Cortex of kidney (tissue), 1 donor: Measurements from ENCODE around the gene USP30.
"Not testable (repeated sequence)": the region's sequence is repeated elsewhere in the genome, so short reads cannot be mapped to it uniquely, and the experiment has no call there.

Experiments used
- DNase-seq: peaks from one replicate; lab custom pipeline; 2025; lab: John Stamatoyannopoulos, UW

USP30 gene

GRCh38 chr12:109052414-109053323 lies at the start of gene USP30:
Gene USP30 (plus strand): TSS chr12:109052576. CDS start chr12:109052679, 103 bp downstream.
- no peak for DNase-seq

GRCh38 chr12:109004017-109004416 lies 48.4 kb upstream of the USP30 start:
- no peak for DNase-seq

- no peak for DNase-seq
Observed at GRCh38 chr12:109009766-109010165, 42.6 kb upstream of the USP30 start.

- DNase-seq, result no peak
Observed at GRCh38 chr12:109010259-109010658, 42.1 kb upstream of the USP30 start.

GRCh38 chr12:109014984-109015765 lies 37.2 kb upstream of the USP30 start:
- DNase-seq, result no peak

GRCh38 chr12:109016016-109016415 lies 36.4 kb upstream of the USP30 start:
- no peak for DNase-seq

- no peak for DNase-seq
Observed at GRCh38 chr12:109016978-109017377, 35.4 kb upstream of the USP30 start.

- DNase-seq, result no peak
Observed at GRCh38 chr12:109018296-109018695, 34.1 kb upstream of the USP30 start.

- no peak for DNase-seq
Observed at GRCh38 chr12:109020146-109020795, 32.1 kb upstream of the USP30 start.

- no peak for DNase-seq
Observed at GRCh38 chr12:109020796-109021380, 31.5 kb upstream of the USP30 start, which contains the start of gene SVOP. Gene SVOP (minus strand): TSS chr12:109021068. CDS start chr12:109020868, 200 bp downstream.

GRCh38 chr12:109027767-109028166 lies 24.6 kb upstream of the USP30 start:
- no peak for DNase-seq

GRCh38 chr12:109028624-109029023 lies 23.8 kb upstream of the USP30 start:
- not testable (repeated sequence) for DNase-seq

- DNase-seq, result no peak
Observed at GRCh38 chr12:109029411-109029810, 23.0 kb upstream of the USP30 start.

- DNase-seq, result no peak
Observed at GRCh38 chr12:109033239-109034196, 18.9 kb upstream of the USP30 start.

- no peak for DNase-seq
Observed at GRCh38 chr12:109036975-109037374, 15.4 kb upstream of the USP30 start.

GRCh38 chr12:109044241-109044640 lies 8.1 kb upstream of the USP30 start:
- DNase-seq, result no peak

- no peak for DNase-seq
Observed at GRCh38 chr12:109047081-109047805, 5.1 kb upstream of the USP30 start.

GRCh38 chr12:109048706-109049105 lies 3.7 kb upstream of the USP30 start:
- not testable (repeated sequence) for DNase-seq

- DNase-seq, result not testable (repeated sequence)
Observed at GRCh38 chr12:109049794-109050193, 2.6 kb upstream of the USP30 start.

- DNase-seq, result no peak
Observed at GRCh38 chr12:109052097-109052413, 321 bp upstream of the USP30 start.
